Mucosa of rectum (tissue), 2 donors: ENCODE results near the gene TPST2.

ENCODE experiments used
- H3K27ac ChIP-seq, 2 donors: one replicate each; pipeline ENCODE4 v1.7.0; 2013; ENCODE audit warnings: inconsistent platforms in 2 of 2, low read depth in 2 of 2, low read length in 2 of 2
- H3K27me3 ChIP-seq, 2 donors: one replicate each; pipeline ENCODE4 v1.7.0; 2013; ENCODE audit warnings: low read length in 2 of 2; ENCODE audit not compliant: control insufficient read depth in 2 of 2, insufficient read depth in 2 of 2
- H3K36me3 ChIP-seq, 2 donors: one replicate each; pipeline ENCODE4 v1.7.0; 2013; ENCODE audit warnings: low read length in 2 of 2; ENCODE audit not compliant: control insufficient read depth in 2 of 2, insufficient read depth in 2 of 2
- H3K4me1 ChIP-seq, 2 donors: one replicate each; pipeline ENCODE4 v1.7.0; 2013; ENCODE audit warnings: low read length in 2 of 2, mild to moderate bottlenecking in 1 of 2; ENCODE audit not compliant: control insufficient read depth in 2 of 2, insufficient read depth in 2 of 2
- H3K4me3 ChIP-seq, 2 donors: one replicate each; pipeline ENCODE4 v1.7.0; 2013; ENCODE audit warnings: low read length in 2 of 2
- H3K9ac ChIP-seq, 2 donors: one replicate each; pipeline ENCODE4 v1.7.0; 2013; ENCODE audit warnings: low read length in 2 of 2, low read depth in 1 of 2, mild to moderate bottlenecking in 1 of 2
- H3K9me3 ChIP-seq, 2 donors: one replicate each; pipeline ENCODE4 v1.7.0; 2013; ENCODE audit warnings: low read length in 2 of 2; ENCODE audit not compliant: control insufficient read depth in 2 of 2
- donor health status: healthy.
- donor health status: Normal muscosa, but diverticular disease.

The TPST2 gene

DNA sequence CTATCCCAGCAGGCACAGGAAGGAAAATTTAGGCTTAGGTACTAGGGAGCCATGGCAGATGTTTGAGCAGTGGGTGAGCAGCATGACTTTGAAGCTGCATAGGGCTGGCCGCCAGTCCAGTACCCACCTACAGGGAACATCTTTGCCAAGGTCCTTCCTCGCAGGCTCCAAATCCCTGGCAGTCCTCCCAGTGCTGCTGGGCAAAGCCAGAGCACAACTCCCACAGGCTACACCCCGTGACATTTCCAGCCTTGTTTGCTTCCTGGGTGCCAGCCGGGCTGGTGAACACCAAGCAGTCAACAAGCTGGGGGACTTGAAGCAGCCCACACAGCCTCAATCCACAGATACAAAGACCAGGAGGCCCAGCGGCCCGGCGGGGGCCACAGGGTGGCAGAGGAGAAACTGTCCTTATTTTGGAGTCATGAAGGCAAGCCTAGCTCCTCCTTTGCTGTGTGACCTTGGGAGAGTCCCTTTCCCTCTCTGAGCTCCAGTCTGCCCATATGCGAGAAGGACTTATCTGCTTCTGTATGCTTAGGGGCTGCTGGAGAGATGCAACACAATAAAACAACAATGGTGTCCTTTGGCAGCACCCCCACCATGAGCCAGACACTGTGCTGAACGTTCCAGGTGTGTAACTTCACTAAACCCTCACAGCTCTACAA, 28.0 kb downstream of the TPST2 start:
- Histone ChIP-seq H3K27me3 (no peaks in the 10 kb centered on the region), H3K4me1 (no peaks in the 10 kb centered on the region), H3K27ac (no peak overlapping the region), H3K36me3 (peaks cover 0 to 2% of the 10 kb centered on the region in 2 donors), H3K9ac (no peak overlapping the region), H3K4me3 (no peak overlapping the region), H3K9me3 (no peaks in the 10 kb centered on the region)

DNA sequence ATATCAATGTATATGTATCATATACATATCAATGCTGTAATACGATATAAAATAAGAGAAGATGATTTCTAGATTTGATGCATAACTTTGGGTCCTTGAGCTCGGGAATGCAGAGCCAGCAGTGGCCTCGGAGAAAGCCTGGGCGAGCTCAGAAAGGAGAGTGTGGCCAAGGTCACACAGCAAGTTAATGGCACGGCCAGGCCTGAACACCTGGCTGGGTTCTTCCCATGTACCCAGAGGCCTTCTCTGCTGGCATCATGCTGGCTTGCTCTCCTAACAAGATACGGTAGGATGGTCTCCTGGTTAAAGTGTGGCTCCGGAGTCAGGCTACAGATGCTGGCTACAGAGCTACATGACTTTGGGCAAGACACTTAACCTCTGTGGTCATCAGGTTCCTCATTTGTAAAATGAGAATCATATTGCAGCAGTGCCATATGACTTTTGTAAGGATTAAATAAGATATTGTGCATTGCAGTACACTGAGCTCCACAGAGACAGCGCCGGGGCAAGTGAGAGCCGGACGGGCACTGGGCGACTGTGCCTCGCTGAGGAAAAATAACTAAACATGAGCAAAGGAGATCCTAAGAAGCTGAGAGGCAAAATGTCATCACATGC, 29.9 kb downstream of the TPST2 start:
- Histone ChIP-seq H3K27me3 (no peaks in the 10 kb centered on the region), H3K4me3 (no peak overlapping the region), H3K9ac (no peak overlapping the region), H3K27ac (no peak overlapping the region), H3K4me1 (no peaks in the 10 kb centered on the region), H3K36me3 (peaks cover 0 to 2% of the 10 kb centered on the region in 2 donors), H3K9me3 (no peaks in the 10 kb centered on the region)

DNA sequence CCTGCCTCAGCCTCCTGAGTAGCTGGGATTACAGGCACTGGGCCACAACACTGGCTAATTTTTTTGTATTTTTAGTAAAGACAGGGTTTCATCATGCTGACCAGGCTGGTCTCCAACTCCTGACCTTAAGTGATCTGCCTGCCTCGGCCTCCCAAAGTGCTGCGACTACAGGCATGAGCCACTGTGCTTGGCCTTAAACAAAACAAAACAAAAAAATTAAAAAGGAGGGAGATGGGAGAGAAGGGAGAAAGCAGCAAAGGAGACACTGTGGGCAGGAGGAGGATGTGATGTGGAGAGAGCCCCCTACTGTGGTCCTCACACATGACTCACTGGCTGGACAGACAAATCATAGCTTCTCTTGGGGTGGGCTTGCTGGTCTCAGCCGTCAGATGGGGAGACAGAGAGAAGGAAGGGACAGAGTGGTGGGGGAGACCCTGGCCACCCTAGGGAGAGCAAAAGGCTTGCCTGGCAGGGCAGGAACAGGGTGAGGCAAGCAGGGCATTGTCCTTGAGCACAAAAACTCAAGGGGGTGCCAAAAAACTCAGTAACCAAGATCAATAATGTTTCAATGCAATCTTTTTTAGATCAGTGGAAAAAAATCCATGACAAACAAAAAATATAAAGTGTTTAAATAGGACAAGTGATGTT, 31.6 kb downstream of the TPST2 start:
- Histone ChIP-seq H3K27me3 (no peaks in the 10 kb centered on the region), H3K4me1 (no peaks in the 10 kb centered on the region), H3K4me3 (no peak overlapping the region), H3K9ac (no peak overlapping the region), H3K27ac (no peak overlapping the region), H3K9me3 (no peaks in the 10 kb centered on the region), H3K36me3 (no peaks in the 10 kb centered on the region)

DNA sequence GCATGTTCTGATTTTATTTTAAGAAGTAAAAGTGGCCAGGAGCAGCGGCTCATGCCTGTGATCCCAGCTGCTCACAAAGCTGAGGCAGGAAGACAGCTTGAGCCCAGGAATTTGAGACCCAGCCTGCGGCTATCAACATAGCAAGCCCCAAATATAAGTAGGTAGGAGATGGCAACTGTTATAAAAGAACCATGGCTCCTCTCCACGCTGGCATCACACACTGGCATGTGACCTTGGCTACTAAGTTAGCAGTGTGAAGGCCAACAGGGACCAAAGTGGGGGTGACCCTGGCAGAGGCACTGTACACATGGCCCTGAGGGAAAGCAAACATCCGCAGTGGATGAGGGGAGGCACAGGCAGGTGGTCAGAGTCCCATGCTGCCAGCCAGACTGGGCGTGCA, 33.0 kb downstream of the TPST2 start:
- H3K9ac ChIP-seq = no peak overlapping the region
- no peak overlapping the region for H3K4me3 ChIP-seq
- no peaks in the 10 kb centered on the region for H3K9me3 ChIP-seq
- H3K27me3 ChIP-seq = no peaks in the 10 kb centered on the region
- H3K4me1 ChIP-seq = no peaks in the 10 kb centered on the region
- H3K27ac ChIP-seq = no peak overlapping the region
- no peaks in the 10 kb centered on the region for H3K36me3 ChIP-seq

DNA sequence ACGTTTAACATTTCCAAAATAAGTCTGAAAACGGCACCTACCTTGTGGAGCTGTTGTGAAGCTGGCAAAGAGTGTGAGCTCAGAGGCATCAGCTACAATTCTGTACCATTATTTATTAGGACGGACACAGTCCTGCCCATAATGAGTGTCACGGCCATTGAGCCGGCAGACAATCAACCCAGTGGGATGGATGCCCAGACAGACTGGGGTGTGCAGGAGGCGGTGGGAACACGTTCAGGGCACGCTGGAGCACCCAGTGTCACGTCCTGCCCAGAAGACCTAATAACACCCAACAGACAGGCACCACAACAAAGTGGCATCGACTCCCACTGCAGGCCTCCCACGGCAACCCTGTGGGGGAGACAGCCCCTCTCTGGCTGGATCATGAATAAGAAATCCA, 34.5 kb downstream of the TPST2 start:
- no peak overlapping the region for H3K4me3 ChIP-seq
- no peaks in the 10 kb centered on the region for H3K36me3 ChIP-seq
- no peak overlapping the region for H3K9ac ChIP-seq
- no peaks in the 10 kb centered on the region for H3K9me3 ChIP-seq
- no peaks in the 10 kb centered on the region for H3K4me1 ChIP-seq
- H3K27ac ChIP-seq = no peak overlapping the region
- H3K27me3 ChIP-seq = no peaks in the 10 kb centered on the region

DNA sequence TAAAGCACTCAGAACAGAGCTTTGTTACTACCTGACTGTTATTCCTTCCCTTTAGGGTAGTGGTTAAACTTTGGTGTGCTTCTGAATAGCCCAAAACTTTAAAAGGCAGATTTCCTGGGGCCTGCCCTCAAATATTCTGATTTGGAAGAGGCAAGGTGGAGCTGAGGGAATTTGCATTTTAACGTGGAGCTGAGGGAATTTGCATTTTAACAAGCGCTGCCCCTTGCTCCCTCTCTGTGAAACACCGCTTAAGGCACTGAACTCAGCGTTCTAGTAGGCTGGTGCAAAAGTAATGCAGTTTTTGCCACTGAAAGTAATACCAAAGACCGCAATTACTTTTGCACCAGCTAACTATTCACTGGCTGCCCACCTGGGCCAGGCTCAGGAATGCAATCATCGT, 35.0 kb downstream of the TPST2 start:
- no peak overlapping the region for H3K27ac ChIP-seq
- H3K4me1 ChIP-seq = no peaks in the 10 kb centered on the region

DNA sequence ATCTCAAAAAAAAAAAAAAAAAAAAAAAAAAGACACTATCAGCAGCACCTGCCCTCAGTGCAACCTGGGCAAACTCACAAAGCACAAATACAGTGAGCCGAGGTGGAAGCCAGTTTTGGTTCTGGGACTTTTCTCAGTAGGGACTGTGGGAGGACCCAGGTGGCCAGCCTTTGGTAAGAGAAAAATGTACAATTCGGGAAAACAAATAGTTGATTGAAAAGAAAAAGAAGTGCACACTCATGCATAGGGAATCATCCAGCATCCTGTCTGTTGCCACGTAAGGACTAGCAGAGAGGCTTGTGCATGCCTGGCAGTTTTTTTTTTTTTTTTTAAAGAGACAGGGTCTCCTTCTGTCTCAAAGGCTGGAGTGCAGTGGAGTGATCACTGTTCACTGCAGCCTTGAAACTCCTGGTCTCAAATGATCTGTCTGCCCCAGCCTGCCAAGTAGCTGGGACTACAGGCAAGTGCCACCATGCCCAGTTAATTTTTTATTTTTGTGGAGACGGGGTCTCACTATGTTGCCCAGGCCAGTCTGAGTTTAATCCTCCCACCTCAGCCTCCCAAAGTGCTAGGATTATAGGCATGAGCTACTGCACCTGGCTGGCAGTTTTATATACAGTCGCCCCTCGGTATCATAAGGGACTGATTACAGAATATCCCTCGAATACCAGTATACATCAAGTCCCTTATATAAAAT, 36.7 kb downstream of the TPST2 start:
- Histone ChIP-seq H3K4me3 (no peak overlapping the region), H3K9me3 (no peaks in the 10 kb centered on the region), H3K27ac (no peak overlapping the region), H3K36me3 (no peaks in the 10 kb centered on the region), H3K27me3 (no peaks in the 10 kb centered on the region), H3K4me1 (no peaks in the 10 kb centered on the region), H3K9ac (no peak overlapping the region)

More for the DNA sequence above, 35.0 kb downstream of the TPST2 start:
- Histone ChIP-seq H3K9ac (no peak overlapping the region), H3K9me3 (no peaks in the 10 kb centered on the region), H3K4me3 (no peak overlapping the region), H3K27me3 (no peaks in the 10 kb centered on the region), H3K36me3 (no peaks in the 10 kb centered on the region)

DNA sequence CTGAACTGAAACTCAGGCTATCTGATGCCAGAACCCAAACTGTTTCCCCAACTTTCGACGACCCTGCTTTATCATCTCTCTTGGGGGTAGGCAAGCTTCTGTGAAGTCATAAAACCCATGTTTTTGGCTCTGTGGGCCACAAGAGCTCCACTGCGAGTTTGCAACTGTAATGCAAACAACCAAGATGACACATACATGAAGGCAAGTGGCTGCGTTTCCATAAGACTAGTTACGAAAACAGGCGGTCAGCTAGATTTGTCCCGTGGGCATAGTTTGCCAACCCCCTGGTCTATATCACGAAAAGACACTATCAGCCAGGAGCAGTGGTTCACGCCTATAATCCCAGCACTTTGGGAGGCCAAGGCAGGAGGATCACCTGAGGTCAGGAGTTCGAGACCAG, 37.5 kb downstream of the TPST2 start:
- Histone ChIP-seq H3K27ac (no peak overlapping the region), H3K27me3 (no peaks in the 10 kb centered on the region), H3K9ac (no peak overlapping the region), H3K9me3 (no peaks in the 10 kb centered on the region), H3K4me3 (no peak overlapping the region), H3K36me3 (no peaks in the 10 kb centered on the region), H3K4me1 (no peaks in the 10 kb centered on the region)

DNA sequence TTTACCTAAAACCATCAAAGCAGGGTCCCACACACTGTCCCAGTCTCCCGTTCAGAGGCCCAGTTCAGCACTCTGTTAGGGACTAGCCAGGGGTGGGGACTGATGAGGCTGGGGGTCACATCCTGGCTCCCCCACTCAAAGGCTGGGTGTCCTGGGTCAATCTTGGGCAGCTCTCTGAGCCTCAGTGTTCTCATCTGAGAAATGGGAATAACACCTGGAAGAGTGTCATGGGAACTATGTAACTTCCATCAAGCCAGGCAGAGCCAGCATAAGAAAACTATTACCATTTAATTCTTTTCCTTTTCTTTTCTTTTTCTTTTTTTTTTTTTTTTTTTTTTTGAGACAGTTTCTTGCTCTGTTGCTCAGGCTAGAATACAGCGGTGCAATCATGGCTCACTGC, 38.4 kb downstream of the TPST2 start:
- Histone ChIP-seq H3K9me3 (no peaks in the 10 kb centered on the region), H3K4me3 (no peak overlapping the region), H3K9ac (no peak overlapping the region), H3K27me3 (no peaks in the 10 kb centered on the region), H3K4me1 (no peaks in the 10 kb centered on the region), H3K27ac (no peak overlapping the region), H3K36me3 (no peaks in the 10 kb centered on the region)

DNA sequence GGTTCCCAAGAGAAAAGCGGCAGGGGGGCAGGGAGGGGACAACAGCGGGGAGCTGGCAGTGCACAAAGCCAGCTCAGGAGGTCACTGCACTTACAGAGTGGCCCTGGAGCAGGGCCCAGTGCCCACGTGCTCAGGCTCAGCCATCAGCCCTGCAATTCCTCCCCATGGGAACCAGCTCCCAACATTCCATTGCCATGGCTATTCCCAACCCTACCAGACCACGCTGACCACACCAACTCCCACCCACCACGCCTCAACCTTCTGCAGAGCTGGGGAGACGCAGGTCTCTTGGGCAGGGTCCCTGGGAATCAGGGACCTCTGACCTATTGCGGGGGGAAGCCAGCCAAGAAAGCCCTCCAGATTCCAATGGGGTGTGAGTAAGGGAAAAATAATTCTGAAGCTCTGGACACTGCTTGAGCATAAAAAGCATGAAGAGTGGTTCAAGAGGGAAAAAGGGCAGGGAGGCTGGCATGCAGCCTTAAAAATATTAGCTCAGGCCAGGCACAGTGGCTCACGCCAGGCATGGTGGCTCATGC, 39.4 kb downstream of the TPST2 start:
- no peaks in the 10 kb centered on the region for H3K4me1 ChIP-seq
- no peak overlapping the region for H3K4me3 ChIP-seq
- no peaks in the 10 kb centered on the region for H3K9me3 ChIP-seq
- no peak overlapping the region for H3K9ac ChIP-seq
- no peaks in the 10 kb centered on the region for H3K36me3 ChIP-seq
- H3K27ac ChIP-seq = no peak overlapping the region
- no peaks in the 10 kb centered on the region for H3K27me3 ChIP-seq
